BE2C (cell line): ENCODE measurements around the gene PAX7.

Source experiments
- DNase-seq: peaks from one replicate; pipeline ENCODE4 v3.0.0-alpha.2; 2020
- H3K27me3 ChIP-seq: fragments of 250-450 bp; sonication (Bioruptor Pico); 2 replicates; pipeline ENCODE4 v1.5.1; 2020; ENCODE audit warnings: mild to moderate bottlenecking
- H3K36me3 ChIP-seq: fragments of 250-450 bp; sonication (Bioruptor Pico); 2 replicates; pipeline ENCODE4 v1.5.1; 2020; ENCODE audit warnings: mild to moderate bottlenecking
- H3K4me1 ChIP-seq: fragments of 250-450 bp; sonication (Bioruptor Pico); 2 replicates; pipeline ENCODE4 v1.5.1; 2020
- H3K4me3 ChIP-seq: 2 replicates; pipeline ENCODE4 v1.5.1; 2011; ENCODE audit warnings: low read depth, low read length
- H3K9me3 ChIP-seq: fragments of 250-450 bp; sonication (Bioruptor Pico); 2 replicates; pipeline ENCODE4 v1.5.1; 2020
- TF ChIP-seq, protein P1 (sequence below): IDR thresholded peaks from 2 replicates; pipeline ENCODE4 v1.5.1; 2012; ENCODE audit warnings: mild to moderate bottlenecking, low read depth, low read length

PAX7 gene

DNA sequence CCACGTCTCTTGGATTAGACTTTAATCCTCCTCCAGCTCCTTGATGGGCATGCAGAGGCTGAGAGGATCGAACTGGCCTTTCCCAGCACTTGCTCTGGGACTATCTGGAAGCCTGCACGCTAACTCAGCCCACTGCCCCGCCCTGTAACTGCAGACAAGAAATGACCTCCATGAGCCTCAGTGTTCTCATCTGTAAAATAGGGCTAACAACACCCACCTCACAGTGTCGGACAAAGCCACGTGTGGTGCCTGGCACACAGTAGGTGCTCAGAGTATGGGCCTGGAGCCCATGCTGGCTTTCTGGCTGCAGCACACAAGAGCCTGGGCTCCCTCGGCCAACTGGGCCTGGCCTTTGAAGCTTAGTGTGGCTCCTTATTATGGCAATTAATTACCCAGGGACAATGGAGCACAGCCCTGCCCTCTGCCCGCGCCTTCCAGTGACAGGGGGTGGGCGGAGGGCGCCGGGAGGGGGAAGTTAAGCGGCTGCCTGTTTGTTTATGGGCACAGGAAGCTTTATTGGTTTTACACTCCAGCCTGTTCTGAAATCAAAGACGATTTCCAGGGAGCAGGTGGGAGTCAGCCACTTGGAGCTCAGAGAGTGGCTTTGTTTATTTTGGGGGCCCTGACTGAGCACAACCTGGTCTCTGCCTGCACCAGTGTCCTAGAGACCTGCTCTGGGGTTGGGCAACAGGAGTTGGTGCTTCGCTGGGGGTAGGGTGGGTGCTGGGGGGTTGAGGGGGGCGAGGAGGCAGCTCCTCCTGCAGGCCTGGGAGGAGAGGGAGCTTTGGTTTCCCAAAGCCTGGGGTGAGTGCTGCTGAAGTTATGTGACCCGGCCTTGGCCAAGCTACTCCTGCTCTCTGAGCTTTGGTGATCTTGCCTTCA lies 31.0 kb downstream of the PAX7 start:
- Histone ChIP-seq H3K36me3 (no peaks in the 10 kb centered on the region), H3K9me3 (no peaks in the 10 kb centered on the region), H3K4me3 (no peak overlapping the region), H3K4me1 (no peaks in the 10 kb centered on the region), H3K27me3 (no peaks in the 10 kb centered on the region)
- TF ChIP-seq, protein P1, sequence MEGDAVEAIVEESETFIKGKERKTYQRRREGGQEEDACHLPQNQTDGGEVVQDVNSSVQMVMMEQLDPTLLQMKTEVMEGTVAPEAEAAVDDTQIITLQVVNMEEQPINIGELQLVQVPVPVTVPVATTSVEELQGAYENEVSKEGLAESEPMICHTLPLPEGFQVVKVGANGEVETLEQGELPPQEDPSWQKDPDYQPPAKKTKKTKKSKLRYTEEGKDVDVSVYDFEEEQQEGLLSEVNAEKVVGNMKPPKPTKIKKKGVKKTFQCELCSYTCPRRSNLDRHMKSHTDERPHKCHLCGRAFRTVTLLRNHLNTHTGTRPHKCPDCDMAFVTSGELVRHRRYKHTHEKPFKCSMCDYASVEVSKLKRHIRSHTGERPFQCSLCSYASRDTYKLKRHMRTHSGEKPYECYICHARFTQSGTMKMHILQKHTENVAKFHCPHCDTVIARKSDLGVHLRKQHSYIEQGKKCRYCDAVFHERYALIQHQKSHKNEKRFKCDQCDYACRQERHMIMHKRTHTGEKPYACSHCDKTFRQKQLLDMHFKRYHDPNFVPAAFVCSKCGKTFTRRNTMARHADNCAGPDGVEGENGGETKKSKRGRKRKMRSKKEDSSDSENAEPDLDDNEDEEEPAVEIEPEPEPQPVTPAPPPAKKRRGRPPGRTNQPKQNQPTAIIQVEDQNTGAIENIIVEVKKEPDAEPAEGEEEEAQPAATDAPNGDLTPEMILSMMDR: no peak
- no peak for DNase-seq

DNA sequence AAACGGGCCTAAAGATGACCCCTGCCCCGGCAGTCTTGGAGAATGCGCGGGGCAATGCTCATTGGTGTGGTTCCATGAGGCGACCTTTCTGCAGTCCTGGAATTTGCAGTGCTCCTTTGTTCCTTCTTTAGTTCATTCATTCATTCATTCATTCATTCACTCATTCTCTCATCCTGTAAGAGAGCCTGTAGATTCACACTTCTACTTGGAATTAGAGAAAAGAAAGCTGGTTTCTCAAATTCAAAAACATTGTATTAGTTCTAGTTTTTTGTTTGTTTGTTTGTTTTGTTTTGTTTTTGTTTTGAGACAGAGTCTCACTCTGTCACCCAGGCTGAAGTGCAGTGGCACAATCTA lies 31.6 kb downstream of the PAX7 start:
- H3K9me3 ChIP-seq: no peaks in the 10 kb centered on the region
- TF ChIP-seq, protein P1: no peak
- no peak for DNase-seq
- no peaks in the 10 kb centered on the region for H3K36me3 ChIP-seq
- H3K27me3 ChIP-seq: no peaks in the 10 kb centered on the region
- no peak overlapping the region for H3K4me3 ChIP-seq
- H3K4me1 ChIP-seq: no peaks in the 10 kb centered on the region

DNA sequence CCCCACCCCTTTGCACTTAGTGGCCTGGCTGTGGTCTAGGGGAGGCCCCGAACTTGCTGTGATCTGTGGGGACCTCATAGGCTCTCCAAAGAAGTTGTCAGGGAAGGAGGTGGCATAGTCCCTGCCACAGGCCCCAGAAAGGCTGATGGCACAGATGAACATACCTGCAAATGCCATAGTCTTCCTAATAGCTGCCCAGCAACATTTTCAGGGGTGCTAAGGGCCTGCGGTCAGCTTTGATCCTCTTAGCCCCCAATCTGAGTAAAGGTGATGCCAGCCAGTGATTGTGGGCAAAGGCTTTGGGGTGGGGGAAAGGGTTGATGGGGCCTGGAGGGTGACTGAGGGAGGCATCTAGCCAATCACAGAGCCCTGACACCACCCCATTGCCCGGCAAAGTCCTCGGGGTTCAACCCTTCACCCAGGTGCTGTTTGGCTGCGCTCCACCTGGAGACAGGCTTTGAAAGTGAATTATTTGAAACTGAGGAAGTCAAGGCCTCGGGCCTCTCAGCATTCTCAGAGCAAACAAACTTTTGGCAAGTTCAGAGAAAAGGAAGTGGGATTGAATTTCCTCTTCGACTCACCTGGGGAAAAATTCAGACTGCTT lies 35.8 kb downstream of the PAX7 start:
- no peak for DNase-seq
- no peaks in the 10 kb centered on the region for H3K27me3 ChIP-seq
- TF ChIP-seq, protein P1: no peak
- no peaks in the 10 kb centered on the region for H3K36me3 ChIP-seq
- H3K9me3 ChIP-seq: no peaks in the 10 kb centered on the region
- H3K4me3 ChIP-seq: no peak overlapping the region
- no peaks in the 10 kb centered on the region for H3K4me1 ChIP-seq

DNA sequence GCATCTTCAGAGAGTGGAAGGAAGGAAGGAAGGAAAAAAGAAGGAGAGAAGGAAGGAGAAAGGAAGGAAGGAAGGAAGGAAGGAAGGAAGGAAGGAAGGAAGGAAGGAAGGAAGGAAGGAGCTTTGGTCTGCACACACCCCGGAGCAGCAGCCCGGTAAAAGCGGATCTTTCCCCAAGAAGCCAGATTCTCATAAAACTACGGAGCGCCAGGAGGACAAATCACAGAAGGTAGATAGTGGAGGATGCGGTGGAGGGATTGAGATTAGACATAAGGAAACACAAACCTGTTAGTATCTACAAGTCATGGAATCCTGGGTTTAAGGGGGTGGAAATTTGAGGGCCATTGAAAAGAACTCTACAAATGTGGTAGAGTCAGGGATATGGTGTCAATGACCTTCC lies 36.7 kb downstream of the PAX7 start:
- Histone ChIP-seq H3K36me3 (no peaks in the 10 kb centered on the region), H3K4me3 (no peak overlapping the region), H3K27me3 (no peaks in the 10 kb centered on the region), H3K4me1 (no peaks in the 10 kb centered on the region), H3K9me3 (no peaks in the 10 kb centered on the region)
- TF ChIP-seq, protein P1: no peak
- DNase-seq: no peak

DNA sequence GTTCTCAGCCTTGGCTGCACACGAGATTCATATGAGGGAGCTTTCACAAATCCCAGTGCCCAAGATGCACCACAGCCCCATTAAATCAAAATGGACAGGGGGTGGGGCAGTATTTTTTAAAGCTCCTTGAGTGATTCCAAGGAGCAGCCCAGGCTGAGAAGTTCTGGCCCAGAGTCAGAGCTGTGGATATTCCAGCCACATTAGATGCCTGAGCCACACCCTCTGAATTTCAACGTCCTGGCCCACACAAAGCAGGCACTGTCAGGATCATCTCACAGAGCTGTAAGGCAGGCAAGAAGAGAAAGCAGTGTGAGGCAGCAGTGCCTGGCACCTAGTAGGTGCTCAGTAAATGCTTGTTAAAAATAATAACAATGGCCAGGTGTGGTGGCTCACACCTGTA lies 37.4 kb downstream of the PAX7 start:
- TF ChIP-seq, protein P1: no peak

More for the DNA sequence above, 37.4 kb downstream of the PAX7 start:
- DNase-seq: no peak
- no peaks in the 10 kb centered on the region for H3K4me1 ChIP-seq
- H3K36me3 ChIP-seq: no peaks in the 10 kb centered on the region
- H3K27me3 ChIP-seq: no peaks in the 10 kb centered on the region
- H3K9me3 ChIP-seq: no peaks in the 10 kb centered on the region
- no peak overlapping the region for H3K4me3 ChIP-seq
